ENCODE measurements around the gene EZH1.
"Not testable (repeated sequence)": the region's sequence is repeated elsewhere in the genome, so short reads cannot be mapped to it uniquely, and the experiment has no call there.

The EZH1 gene

GRCh38 chr17:42769964-42770363, 25.1 kb upstream of the EZH1 start:
- FAIRE-seq: not testable (repeated sequence)

- not testable (repeated sequence) for FAIRE-seq
These were observed 23.2 kb upstream of the EZH1 start for GRCh38 chr17:42768006-42768405.

- FAIRE-seq: no peak
These were observed 22.7 kb upstream of the EZH1 start for GRCh38 chr17:42767512-42767911.

GRCh38 chr17:42766124-42766523, 21.3 kb upstream of the EZH1 start:
- no peak for FAIRE-seq

GRCh38 chr17:42761638-42762037, 16.8 kb upstream of the EZH1 start:
- FAIRE-seq: no peak

- no peak for FAIRE-seq
These were observed 16.1 kb upstream of the EZH1 start, which contains the start of gene RAMP2 for GRCh38 chr17:42760652-42761581. RAMP2 (plus strand) TSS chr17:42761227; CDS start chr17:42761262, 35 bp downstream.

GRCh38 chr17:42759982-42760651, 15.3 kb upstream of the EZH1 start:
- FAIRE-seq: no peak

GRCh38 chr17:42754782-42755181, 9.9 kb upstream of the EZH1 start:
- no peak for FAIRE-seq

GRCh38 chr17:42751628-42752027, 6.8 kb upstream of the EZH1 start:
- FAIRE-seq: no peak

- FAIRE-seq: no peak
These were observed 6.0 kb upstream of the EZH1 start for GRCh38 chr17:42750739-42751344.

GRCh38 chr17:42748908-42749798, 4.3 kb upstream of the EZH1 start:
- FAIRE-seq: no peak

- no peak for FAIRE-seq
These were observed 3.5 kb upstream of the EZH1 start for GRCh38 chr17:42748202-42748907.

- no peak for FAIRE-seq
These were observed 496 bp downstream of the EZH1 start for GRCh38 chr17:42744283-42744805.

- FAIRE-seq: no peak
These were observed 1.1 kb downstream of the EZH1 start for GRCh38 chr17:42743595-42744282.

- FAIRE-seq: not testable (repeated sequence)
These were observed 1.9 kb downstream of the EZH1 start for GRCh38 chr17:42742916-42743315.

- no peak for FAIRE-seq
These were observed 4.1 kb downstream of the EZH1 start for GRCh38 chr17:42740699-42741098.

GRCh38 chr17:42725143-42725542, 19.7 kb downstream of the EZH1 start:
- no peak for FAIRE-seq

- FAIRE-seq: no peak
These were observed 21.2 kb downstream of the EZH1 start for GRCh38 chr17:42723636-42724035.

GRCh38 chr17:42720996-42721583, 23.8 kb downstream of the EZH1 start:
- FAIRE-seq: peak; percentile 94

GRCh38 chr17:42709561-42709960, 35.3 kb downstream of the EZH1 start:
- no peak for FAIRE-seq

GRCh38 chr17:42708588-42708987, 36.3 kb downstream of the EZH1 start:
- no peak for FAIRE-seq
